MM.1S (cell line): Measurements from ENCODE around the gene ANKMY1.
A peak's percentile ranks its signal among the peaks of the same experiment; 100 is the strongest.

Source experiments
- DNase-seq: peaks from one replicate; pipeline ENCODE4 v3.0.0-alpha.2; 2015
- H2AFZ ChIP-seq: fragments of 300-600 bp; sonication (generic); 2 replicates; pipeline ENCODE4 v1.6.0; 2016; ENCODE audit warnings: antibody characterized with exemption, low read length
- H3F3A ChIP-seq: fragments of 300-600 bp; sonication (generic); 2 replicates; pipeline ENCODE4 v1.6.1; 2016; ENCODE audit warnings: mild to moderate bottlenecking, antibody characterized with exemption, low read length, moderate library complexity, mixed read lengths; ENCODE audit not compliant: insufficient read depth
- H3K27ac ChIP-seq: fragments of 300-600 bp; sonication (generic); 2 replicates; pipeline ENCODE4 v1.5.1; 2016; ENCODE audit warnings: mild to moderate bottlenecking, low read length
- H3K27me3 ChIP-seq: fragments of 300-600 bp; sonication (generic); replicated peaks from 2 replicates; pipeline ENCODE4 v1.6.0; 2016; ENCODE audit warnings: low read length; ENCODE audit not compliant: insufficient read depth
- H3K36me3 ChIP-seq: fragments of 300-600 bp; sonication (generic); replicated peaks from 2 replicates; pipeline ENCODE4 v1.6.1; 2016; ENCODE audit warnings: mild to moderate bottlenecking, low read length, mixed read lengths; ENCODE audit not compliant: insufficient read depth
- H3K4me1 ChIP-seq: fragments of 300-600 bp; sonication (generic); 2 replicates; pipeline ENCODE4 v1.6.1; 2016; ENCODE audit warnings: low read length, mixed read lengths
- H3K4me2 ChIP-seq: fragments of 300-600 bp; sonication (generic); 2 replicates; pipeline ENCODE4 v1.6.0; 2016; ENCODE audit warnings: low read depth, low read length
- H3K4me3 ChIP-seq: fragments of 300-600 bp; sonication (generic); 2 replicates; pipeline ENCODE4 v1.5.1; 2016; ENCODE audit warnings: low read length, mixed read lengths
- H3K79me2 ChIP-seq: fragments of 300-600 bp; sonication (generic); 2 replicates; pipeline ENCODE4 v1.6.1; 2016; ENCODE audit warnings: mixed run types, low read length, mixed read lengths
- H3K9ac ChIP-seq: fragments of 300-600 bp; sonication (generic); 2 replicates; pipeline ENCODE4 v1.6.1; 2016; ENCODE audit warnings: low read length, mixed read lengths
- H3K9me2 ChIP-seq: fragments of 300-600 bp; sonication (generic); replicated peaks from 2 replicates; pipeline ENCODE4 v1.6.1; 2016; ENCODE audit warnings: mild to moderate bottlenecking, low read length, mixed read lengths; ENCODE audit not compliant: insufficient read depth
- H3K9me3 ChIP-seq: fragments of 300-600 bp; sonication (generic); replicated peaks from 2 replicates; pipeline ENCODE4 v1.6.1; 2016; ENCODE audit warnings: mild to moderate bottlenecking, low read length, mixed read lengths; ENCODE audit not compliant: insufficient read depth
- H4K20me1 ChIP-seq: fragments of 300-600 bp; sonication (generic); 2 replicates; pipeline ENCODE4 v1.6.1; 2016; ENCODE audit warnings: mild to moderate bottlenecking, low read length, moderate library complexity, mixed read lengths; ENCODE audit not compliant: insufficient read depth
- EZH2 ChIP-seq: fragments of 300-600 bp; sonication (generic); optimal IDR thresholded peaks from 2 replicates; pipeline ENCODE3; 2017; ENCODE audit warnings: low read depth, mild to moderate bottlenecking, antibody characterized with exemption, low read length, mixed read lengths
- EZH2phosphoT487 ChIP-seq: fragments of 300-600 bp; sonication (generic); IDR thresholded peaks from 2 replicates; pipeline ENCODE4 v1.6.1; 2018; ENCODE audit warnings: antibody characterized with exemption, low read length
- TF ChIP-seq, protein P1 (sequence below): fragments of 300-600 bp; sonication (generic); IDR thresholded peaks from 2 replicates; pipeline ENCODE4 v1.5.1; 2016; ENCODE audit warnings: antibody characterized with exemption, low read length, mixed read lengths

ANKMY1 gene

DNA sequence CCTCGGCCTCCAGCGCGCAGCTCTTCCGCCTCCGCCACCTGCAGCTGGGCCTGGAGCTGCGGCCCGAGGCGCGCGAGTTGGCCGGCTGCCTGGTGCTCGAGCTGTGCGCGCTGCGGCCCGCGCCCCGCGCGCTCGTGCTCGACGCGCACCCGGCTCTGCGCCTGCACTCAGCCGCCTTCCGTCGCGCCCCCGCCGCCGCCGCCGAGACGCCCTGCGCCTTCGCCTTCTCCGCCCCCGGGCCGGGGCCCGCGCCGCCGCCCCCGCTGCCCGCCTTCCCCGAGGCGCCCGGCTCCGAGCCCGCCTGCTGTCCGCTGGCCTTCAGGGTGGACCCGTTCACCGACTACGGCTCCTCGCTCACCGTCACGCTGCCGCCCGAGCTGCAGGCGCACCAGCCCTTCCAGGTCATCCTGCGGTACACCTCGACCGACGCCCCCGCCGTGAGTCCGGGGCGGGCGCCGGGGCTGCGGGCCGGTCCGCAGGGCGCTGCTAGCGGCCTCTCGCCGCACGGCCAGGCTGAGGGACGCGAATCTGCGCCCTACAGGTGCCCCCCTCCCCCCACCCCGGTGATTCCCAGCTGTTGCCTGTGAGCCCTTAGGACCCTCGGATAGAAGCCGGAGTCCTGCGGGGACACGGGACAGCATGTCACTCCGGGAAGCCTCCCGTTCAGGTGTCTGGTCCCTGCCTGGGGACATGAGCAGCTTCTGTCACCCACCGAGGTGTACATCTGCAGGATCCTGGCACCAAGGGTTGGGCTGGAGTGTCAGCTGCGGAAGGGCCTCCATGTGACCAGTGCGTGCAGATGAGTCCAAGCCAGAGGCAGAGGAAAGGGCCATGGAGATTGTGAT, 11.1 kb upstream of the ANKMY1 start:
- Histone ChIP-seq H3K9me3 (no peaks in the 10 kb centered on the region), H3K79me2 (peaks cover 73% of the 10 kb centered on the region), H3K4me2 (peak overlapping the region; percentile 76), H4K20me1 (no peaks in the 10 kb centered on the region), H3K36me3 (no peaks in the 10 kb centered on the region), H3K9me2 (no peaks in the 10 kb centered on the region), H3K4me1 (peaks cover 39% of the 10 kb centered on the region), H3K27me3 (no peaks in the 10 kb centered on the region), H3K9ac (peak overlapping the region; percentile 79), H2AFZ (0 out of 2 replicates have a peak overlapping the region, but pooled peaks have one; percentile 23), H3K4me3 (peak overlapping the region; percentile 83), H3F3A (peaks cover 23% of the 10 kb centered on the region), H3K27ac (peak overlapping the region; percentile 37; the same call in 1 of the 2 replicates)
- TF ChIP-seq, protein P1, sequence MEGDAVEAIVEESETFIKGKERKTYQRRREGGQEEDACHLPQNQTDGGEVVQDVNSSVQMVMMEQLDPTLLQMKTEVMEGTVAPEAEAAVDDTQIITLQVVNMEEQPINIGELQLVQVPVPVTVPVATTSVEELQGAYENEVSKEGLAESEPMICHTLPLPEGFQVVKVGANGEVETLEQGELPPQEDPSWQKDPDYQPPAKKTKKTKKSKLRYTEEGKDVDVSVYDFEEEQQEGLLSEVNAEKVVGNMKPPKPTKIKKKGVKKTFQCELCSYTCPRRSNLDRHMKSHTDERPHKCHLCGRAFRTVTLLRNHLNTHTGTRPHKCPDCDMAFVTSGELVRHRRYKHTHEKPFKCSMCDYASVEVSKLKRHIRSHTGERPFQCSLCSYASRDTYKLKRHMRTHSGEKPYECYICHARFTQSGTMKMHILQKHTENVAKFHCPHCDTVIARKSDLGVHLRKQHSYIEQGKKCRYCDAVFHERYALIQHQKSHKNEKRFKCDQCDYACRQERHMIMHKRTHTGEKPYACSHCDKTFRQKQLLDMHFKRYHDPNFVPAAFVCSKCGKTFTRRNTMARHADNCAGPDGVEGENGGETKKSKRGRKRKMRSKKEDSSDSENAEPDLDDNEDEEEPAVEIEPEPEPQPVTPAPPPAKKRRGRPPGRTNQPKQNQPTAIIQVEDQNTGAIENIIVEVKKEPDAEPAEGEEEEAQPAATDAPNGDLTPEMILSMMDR = no peak
- TF ChIP-seq EZH2phosphoT487 (no peak), EZH2 (no peak)
- DNase-seq = peak; percentile 68

DNA sequence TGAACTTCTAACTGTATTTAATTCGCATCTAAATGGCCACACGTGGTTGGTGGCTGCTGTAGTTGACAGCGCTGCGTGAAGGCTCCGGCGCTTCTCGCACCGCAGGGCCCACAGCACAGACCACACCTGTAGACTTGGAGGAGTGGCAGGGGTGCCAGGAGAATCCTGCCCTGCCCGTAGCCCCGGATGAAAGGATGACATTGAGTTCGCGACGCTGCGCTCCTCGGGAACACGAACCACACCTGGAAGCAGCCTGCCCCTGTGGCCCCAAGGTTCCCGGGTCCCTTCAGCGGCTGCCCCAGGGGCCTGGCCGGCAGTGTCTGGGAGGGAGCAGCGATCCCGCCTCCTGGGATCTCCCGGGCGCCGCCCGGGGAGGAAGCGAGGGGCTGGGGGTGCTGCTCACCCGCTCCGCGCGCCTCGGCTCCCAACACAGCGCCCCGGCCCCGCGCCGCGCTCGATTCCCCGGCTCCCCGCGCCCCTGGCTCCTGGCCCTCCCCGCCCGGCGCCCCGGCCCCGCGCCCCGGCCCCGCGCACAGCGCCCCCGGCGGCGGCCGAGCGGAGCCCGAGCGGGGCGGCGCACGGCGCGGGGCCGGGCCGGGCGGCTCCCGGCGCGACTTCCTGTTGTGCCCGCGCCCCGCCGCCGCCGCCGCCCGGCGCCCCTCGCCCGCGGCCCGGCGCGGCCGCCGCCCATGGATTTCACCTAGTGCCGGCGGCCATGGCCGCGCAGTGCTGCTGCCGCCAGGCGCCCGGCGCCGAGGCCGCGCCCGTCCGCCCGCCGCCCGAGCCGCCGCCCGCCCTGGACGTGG, 10.3 kb upstream of the ANKMY1 start, which contains the start of gene RNPEPL1:
Gene RNPEPL1 (plus strand): TSS at position 613 of the 806 bp plus-strand sequence. CDS start 103 bp downstream, at position 716.
- Histone ChIP-seq H3K4me1 (peaks cover 45% of the 10 kb centered on the region), H3K27me3 (no peaks in the 10 kb centered on the region), H3K4me2 (peak within 1 kb of the TSS; percentile 95), H3K27ac (peak within 1 kb of the TSS; percentile 81), H3K9me3 (no peaks in the 10 kb centered on the region), H2AFZ (peak within 1 kb of the TSS; percentile 58), H3K4me3 (peak within 1 kb of the TSS; percentile 83), H3K79me2 (peaks cover 79% of the 10 kb centered on the region), H4K20me1 (no peaks in the 10 kb centered on the region), H3K36me3 (no peaks in the 10 kb centered on the region), H3F3A (peaks cover 23% of the 10 kb centered on the region), H3K9me2 (no peaks in the 10 kb centered on the region), H3K9ac (peak within 1 kb of the TSS; percentile 79)
- TF ChIP-seq EZH2phosphoT487 = no peak
- no peak for TF ChIP-seq EZH2
- TF ChIP-seq, protein P1 = no peak
- peak; percentile 60 for DNase-seq

DNA sequence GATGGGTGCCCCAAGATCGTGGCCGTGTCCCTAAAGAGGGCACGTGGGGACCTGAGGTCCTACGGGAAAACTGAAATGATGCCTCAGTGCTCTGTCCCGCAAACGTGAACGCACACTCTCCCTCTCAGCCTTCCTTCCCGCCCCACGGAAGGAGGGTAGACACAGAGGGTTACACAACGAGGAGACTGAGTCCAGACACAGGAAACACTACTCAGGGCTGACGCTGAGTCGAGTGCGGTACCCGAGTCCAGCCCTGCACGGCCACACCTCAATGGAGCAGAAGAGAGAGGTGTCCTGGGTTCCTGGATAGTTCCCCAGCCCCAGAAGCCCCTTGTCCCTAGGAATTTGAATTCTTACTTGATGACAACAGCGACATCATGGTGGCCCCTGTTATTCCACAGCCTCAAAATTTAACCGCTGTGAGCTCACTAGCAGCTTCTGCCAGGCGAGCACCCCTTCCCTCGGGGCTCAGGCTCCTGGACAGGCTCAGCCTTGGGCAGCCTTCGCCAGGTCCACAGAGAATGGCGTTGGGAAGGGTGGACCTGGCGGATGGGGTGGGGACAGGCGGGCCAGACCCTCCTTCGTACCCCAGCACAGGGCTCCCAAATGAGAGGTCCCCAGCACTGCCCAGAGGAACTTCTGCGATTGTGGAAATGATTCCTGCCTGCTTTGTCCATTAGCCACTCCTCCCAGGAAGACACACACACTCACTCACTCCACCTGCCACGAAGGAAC, 9.5 kb upstream of the ANKMY1 start:
- TF ChIP-seq, protein P1 = no peak
- TF ChIP-seq EZH2phosphoT487 (no peak), EZH2 (no peak)
- no peaks in the 10 kb centered on the region for H3K27me3 ChIP-seq
- peaks cover 79% of the 10 kb centered on the region for H3K79me2 ChIP-seq
- H3K4me3 ChIP-seq = peak overlapping the region; percentile 70
- H2AFZ ChIP-seq = peak overlapping the region; percentile 58
- DNase-seq = no peak
- peaks cover 53% of the 10 kb centered on the region for H3K4me1 ChIP-seq
- no peaks in the 10 kb centered on the region for H3K9me3 ChIP-seq
- no peaks in the 10 kb centered on the region for H4K20me1 ChIP-seq
- H3K36me3 ChIP-seq = no peaks in the 10 kb centered on the region
- peaks cover 26% of the 10 kb centered on the region for H3F3A ChIP-seq
- no peaks in the 10 kb centered on the region for H3K9me2 ChIP-seq
- peak overlapping the region; percentile 81 for H3K27ac ChIP-seq
- peak overlapping the region; percentile 79 for H3K9ac ChIP-seq
- peak overlapping the region; percentile 95 for H3K4me2 ChIP-seq
